Neural cell (in vitro differentiated cells): ENCODE results near the gene ARHGAP18.

Experiments
- EZH2 ChIP-seq: fragments of 200-600, 300-800 bp; shearing (Covaris generic), sonication (generic); IDR thresholded peaks from 2 replicates; pipeline ENCODE4 v1.6.1; 2014; ENCODE audit warnings: antibody characterized with exemption, low read length, borderline replicate concordance, mild to moderate bottlenecking; ENCODE audit not compliant: insufficient read depth, poor library complexity, severe bottlenecking
- POLR2AphosphoS5 ChIP-seq: IDR thresholded peaks from 2 replicates; pipeline ENCODE4 v1.6.1; 2012
- RAD21 ChIP-seq: fragments of 450-650 bp; conservative IDR thresholded peaks from 2 replicates; pipeline ENCODE4 v1.6.1; 2014; ENCODE audit warnings: antibody characterized with exemption, mild to moderate bottlenecking, moderate library complexity
- TF ChIP-seq, protein P1 (sequence below): fragments of 450-650 bp; IDR thresholded peaks from 2 replicates; pipeline ENCODE4 v1.5.1; 2014; ENCODE audit warnings: antibody characterized with exemption, mild to moderate bottlenecking, moderate library complexity; ENCODE audit not compliant: poor library complexity, severe bottlenecking
- TF ChIP-seq, protein P2 (sequence below): IDR thresholded peaks from 2 replicates; pipeline ENCODE4 v1.6.1; 2012; ENCODE audit warnings: borderline replicate concordance

- TF ChIP-seq RAD21 (peak; percentile 13), POLR2AphosphoS5 (no peak), EZH2 (no peak)
- TF ChIP-seq, protein P1, sequence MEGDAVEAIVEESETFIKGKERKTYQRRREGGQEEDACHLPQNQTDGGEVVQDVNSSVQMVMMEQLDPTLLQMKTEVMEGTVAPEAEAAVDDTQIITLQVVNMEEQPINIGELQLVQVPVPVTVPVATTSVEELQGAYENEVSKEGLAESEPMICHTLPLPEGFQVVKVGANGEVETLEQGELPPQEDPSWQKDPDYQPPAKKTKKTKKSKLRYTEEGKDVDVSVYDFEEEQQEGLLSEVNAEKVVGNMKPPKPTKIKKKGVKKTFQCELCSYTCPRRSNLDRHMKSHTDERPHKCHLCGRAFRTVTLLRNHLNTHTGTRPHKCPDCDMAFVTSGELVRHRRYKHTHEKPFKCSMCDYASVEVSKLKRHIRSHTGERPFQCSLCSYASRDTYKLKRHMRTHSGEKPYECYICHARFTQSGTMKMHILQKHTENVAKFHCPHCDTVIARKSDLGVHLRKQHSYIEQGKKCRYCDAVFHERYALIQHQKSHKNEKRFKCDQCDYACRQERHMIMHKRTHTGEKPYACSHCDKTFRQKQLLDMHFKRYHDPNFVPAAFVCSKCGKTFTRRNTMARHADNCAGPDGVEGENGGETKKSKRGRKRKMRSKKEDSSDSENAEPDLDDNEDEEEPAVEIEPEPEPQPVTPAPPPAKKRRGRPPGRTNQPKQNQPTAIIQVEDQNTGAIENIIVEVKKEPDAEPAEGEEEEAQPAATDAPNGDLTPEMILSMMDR, result no peak
- TF ChIP-seq, protein P2, sequence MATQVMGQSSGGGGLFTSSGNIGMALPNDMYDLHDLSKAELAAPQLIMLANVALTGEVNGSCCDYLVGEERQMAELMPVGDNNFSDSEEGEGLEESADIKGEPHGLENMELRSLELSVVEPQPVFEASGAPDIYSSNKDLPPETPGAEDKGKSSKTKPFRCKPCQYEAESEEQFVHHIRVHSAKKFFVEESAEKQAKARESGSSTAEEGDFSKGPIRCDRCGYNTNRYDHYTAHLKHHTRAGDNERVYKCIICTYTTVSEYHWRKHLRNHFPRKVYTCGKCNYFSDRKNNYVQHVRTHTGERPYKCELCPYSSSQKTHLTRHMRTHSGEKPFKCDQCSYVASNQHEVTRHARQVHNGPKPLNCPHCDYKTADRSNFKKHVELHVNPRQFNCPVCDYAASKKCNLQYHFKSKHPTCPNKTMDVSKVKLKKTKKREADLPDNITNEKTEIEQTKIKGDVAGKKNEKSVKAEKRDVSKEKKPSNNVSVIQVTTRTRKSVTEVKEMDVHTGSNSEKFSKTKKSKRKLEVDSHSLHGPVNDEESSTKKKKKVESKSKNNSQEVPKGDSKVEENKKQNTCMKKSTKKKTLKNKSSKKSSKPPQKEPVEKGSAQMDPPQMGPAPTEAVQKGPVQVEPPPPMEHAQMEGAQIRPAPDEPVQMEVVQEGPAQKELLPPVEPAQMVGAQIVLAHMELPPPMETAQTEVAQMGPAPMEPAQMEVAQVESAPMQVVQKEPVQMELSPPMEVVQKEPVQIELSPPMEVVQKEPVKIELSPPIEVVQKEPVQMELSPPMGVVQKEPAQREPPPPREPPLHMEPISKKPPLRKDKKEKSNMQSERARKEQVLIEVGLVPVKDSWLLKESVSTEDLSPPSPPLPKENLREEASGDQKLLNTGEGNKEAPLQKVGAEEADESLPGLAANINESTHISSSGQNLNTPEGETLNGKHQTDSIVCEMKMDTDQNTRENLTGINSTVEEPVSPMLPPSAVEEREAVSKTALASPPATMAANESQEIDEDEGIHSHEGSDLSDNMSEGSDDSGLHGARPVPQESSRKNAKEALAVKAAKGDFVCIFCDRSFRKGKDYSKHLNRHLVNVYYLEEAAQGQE, result no peak
Observed at GRCh38 chr6:129615020-129615419, 95.0 kb downstream of the ARHGAP18 start.
